ENCODE data around the gene CYP3A4. TPM values are rescaled to one million over a fixed set of nuclear protein-coding genes. Genes with fewer than 3 reads are reported as not detected.

Gene CYP3A4
- not detected for polyA plus RNA-seq (2012; ENCODE audit: insufficient read depth, insufficient read length, low read depth)

DNA sequence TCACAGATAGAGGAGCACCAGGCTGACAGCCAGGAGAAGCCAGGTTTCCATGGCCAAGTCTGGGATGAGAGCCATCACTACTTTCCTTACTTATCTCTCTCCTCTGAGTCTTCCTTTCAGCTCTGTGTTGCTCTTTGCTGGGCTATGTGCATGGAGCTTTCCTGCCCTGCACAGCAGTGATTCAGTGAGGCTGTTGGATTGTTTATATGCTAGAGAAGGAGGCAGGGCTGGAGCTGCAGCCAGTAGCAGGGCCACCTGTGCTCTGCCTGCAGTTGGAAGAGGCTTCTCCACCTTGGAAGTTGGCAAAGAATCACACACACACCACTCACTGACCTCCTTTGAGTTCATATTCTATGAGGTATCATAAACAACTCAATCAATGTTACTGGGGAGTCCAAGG lies at the start of gene CYP3A4:
Gene CYP3A4 (minus strand): TSS at position 178 of the 400 bp plus-strand sequence. CDS start 103 bp downstream, at position 75.
- Histone ChIP-seq H3K9me3 (no peaks in the 10 kb centered on the region), H3K4me3 (ENCODE audit: low read depth, low read length) (no peak within 1 kb of the TSS), H3K4me1 (no peaks in the 10 kb centered on the region), H3K36me3 (no peaks in the 10 kb centered on the region), H3K27me3 (no peaks in the 10 kb centered on the region)
- no peak for DNase-seq
- TF ChIP-seq CTCF (IDR thresholded peaks at IDR 0.05; ENCODE audit: low read depth, low read length), result no peak

- DNase-seq, result no peak
- Histone ChIP-seq H3K36me3 (no peaks in the 10 kb centered on the region), H3K4me1 (no peaks in the 10 kb centered on the region), H3K9me3 (no peaks in the 10 kb centered on the region), H3K27me3 (peaks cover 33% of the 10 kb centered on the region), H3K4me3 (ENCODE audit: low read depth, low read length) (no peak overlapping the region)
- no peak for TF ChIP-seq CTCF (IDR thresholded peaks at IDR 0.05; ENCODE audit: low read depth, low read length)
Observed at GRCh38 chr7:99833289-99833877, 49.4 kb upstream of the CYP3A4 start.

DNA sequence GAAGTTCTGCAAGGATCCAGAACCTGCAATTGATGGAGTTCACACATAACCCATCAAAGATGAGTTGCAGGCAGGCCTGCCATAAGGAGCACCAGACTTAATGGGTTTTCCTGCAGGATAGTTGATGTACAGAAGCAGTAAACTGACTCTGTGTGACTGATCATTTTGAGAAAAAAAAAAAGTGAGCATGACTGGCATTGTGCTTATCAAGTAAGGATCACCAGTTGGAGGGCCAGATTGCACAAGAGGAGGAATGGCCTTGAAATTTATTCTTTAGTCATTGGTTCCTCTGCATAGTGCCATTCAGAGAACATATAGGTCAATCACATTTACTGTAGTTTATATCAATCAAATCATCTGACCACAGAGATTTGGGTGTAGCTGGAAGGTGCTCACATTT lies 47.6 kb upstream of the CYP3A4 start:
- Histone ChIP-seq H3K4me1 (no peaks in the 10 kb centered on the region), H3K4me3 (ENCODE audit: low read depth, low read length) (no peak overlapping the region), H3K27me3 (peaks cover 26% of the 10 kb centered on the region), H3K36me3 (no peaks in the 10 kb centered on the region), H3K9me3 (no peaks in the 10 kb centered on the region)
- TF ChIP-seq CTCF (IDR thresholded peaks at IDR 0.05; ENCODE audit: low read depth, low read length), result no peak
- DNase-seq, result no peak

DNA sequence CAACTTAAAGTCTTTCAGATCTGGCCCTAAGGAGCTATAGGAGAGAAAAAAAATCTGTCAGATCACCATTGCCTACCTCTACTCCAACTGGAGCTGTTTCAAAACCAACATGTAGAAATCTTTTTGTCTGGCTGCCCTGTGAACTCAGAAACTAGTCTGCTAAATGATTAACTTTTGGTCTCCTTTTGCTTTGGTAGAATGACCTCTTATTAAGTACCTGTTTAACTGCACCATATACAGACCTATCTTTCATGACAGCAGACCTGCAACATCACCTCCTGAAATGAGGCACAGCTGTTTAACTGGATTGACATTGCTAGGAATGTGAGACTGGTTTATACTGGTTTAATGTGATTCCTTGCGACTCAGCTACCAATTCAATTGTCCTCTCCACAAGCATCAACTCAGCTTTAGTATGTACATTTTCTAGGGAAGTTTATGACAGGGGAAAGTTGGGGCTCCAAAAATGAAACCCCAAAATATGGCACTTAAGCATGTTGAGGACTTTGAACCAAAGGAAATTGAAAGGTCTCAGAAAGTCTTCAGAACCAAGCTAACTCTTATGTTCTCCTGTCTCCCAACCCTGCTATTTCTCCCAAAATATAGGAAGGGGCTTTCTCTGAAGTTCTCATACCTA lies 45.7 kb upstream of the CYP3A4 start:
- H3K9me3 ChIP-seq, result no peaks in the 10 kb centered on the region
- no peak overlapping the region for H3K4me3 ChIP-seq (ENCODE audit: low read depth, low read length)
- no peak for DNase-seq
- H3K27me3 ChIP-seq, result peaks cover 19% of the 10 kb centered on the region
- no peaks in the 10 kb centered on the region for H3K36me3 ChIP-seq
- TF ChIP-seq CTCF (IDR thresholded peaks at IDR 0.05; ENCODE audit: low read depth, low read length), result no peak
- no peaks in the 10 kb centered on the region for H3K4me1 ChIP-seq

GRCh38 chr7:99828811-99829210 lies 44.8 kb upstream of the CYP3A4 start:
- DNase-seq, result no peak
- H3K4me3 ChIP-seq (ENCODE audit: low read depth, low read length), result no peak overlapping the region
- no peak for TF ChIP-seq CTCF (IDR thresholded peaks at IDR 0.05; ENCODE audit: low read depth, low read length)
- no peaks in the 10 kb centered on the region for H3K9me3 ChIP-seq
- H3K27me3 ChIP-seq, result peaks cover 18% of the 10 kb centered on the region
- no peaks in the 10 kb centered on the region for H3K36me3 ChIP-seq
- H3K4me1 ChIP-seq, result no peaks in the 10 kb centered on the region

GRCh38 chr7:99827040-99827778 lies 43.2 kb upstream of the CYP3A4 start:
- DNase-seq, result no peak
- Histone ChIP-seq H3K9me3 (no peaks in the 10 kb centered on the region), H3K36me3 (no peaks in the 10 kb centered on the region), H3K27me3 (peaks cover 10% of the 10 kb centered on the region), H3K4me1 (no peaks in the 10 kb centered on the region), H3K4me3 (ENCODE audit: low read depth, low read length) (no peak overlapping the region)
- no peak for TF ChIP-seq CTCF (IDR thresholded peaks at IDR 0.05; ENCODE audit: low read depth, low read length)
